Thyroid gland (tissue), 4 donors: Measurements from ENCODE around the gene MAP4K5. TPM values are rescaled to one million over a fixed set of nuclear protein-coding genes. Genes with fewer than 3 reads are reported as not detected.

Experiments
- DNase-seq, 2 donors: peaks; one replicate each; pipeline ENCODE4 v3.0.0-alpha.2; 2019
- H3K27ac ChIP-seq, 3 donors: fragments of 200-600 bp; sonication (generic); 1 replicate in 2 of 3; 2 replicates in 1 of 3; pipeline ENCODE4 v1.5.1; 2016 to 2019; ENCODE audit warnings: mild to moderate bottlenecking in 1 of 3, moderate library complexity in 1 of 3
- H3K27me3 ChIP-seq: fragments of 200-600 bp; sonication (generic); one replicate; pipeline ENCODE4 v1.5.1; 2019
- H3K36me3 ChIP-seq, 2 donors: fragments of 200-600 bp; sonication (generic); one replicate each; pipeline ENCODE4 v1.5.1; 2016 to 2019
- H3K4me1 ChIP-seq, 2 donors: fragments of 200-600 bp; sonication (generic); one replicate each; pipeline ENCODE4 v1.5.1; 2017 to 2019
- H3K4me3 ChIP-seq, 3 donors: fragments of 200-600 bp; sonication (generic); replicated peaks in 1 of 3; 1 replicate in 2 of 3; 2 replicates in 1 of 3; pipeline ENCODE4 v1.5.1; 2016; ENCODE audit warnings: mild to moderate bottlenecking in 1 of 3
- H3K9me3 ChIP-seq: fragments of 200-600 bp; sonication (generic); one replicate; pipeline ENCODE4 v1.5.1; 2017
- CTCF ChIP-seq, 6 experiments: fragments of 200-600 bp in 3 of 6; fragments of 450-650 bp in 3 of 6; sonication (generic) in 3 of 6; IDR thresholded peaks; one replicate each; pipeline ENCODE4 v1.5.1; 2016 to 2019; ENCODE audit warnings: antibody characterized with exemption in 6 of 6, mild to moderate bottlenecking in 2 of 6, inconsistent platforms in 1 of 6, moderate library complexity in 1 of 6
- POLR2A ChIP-seq, 2 donors: fragments of 450-650 bp; IDR thresholded peaks; one replicate each; pipeline ENCODE4 v1.6.1; 2017; ENCODE audit warnings: antibody characterized with exemption in 2 of 2, mild to moderate bottlenecking in 2 of 2, moderate library complexity in 1 of 2
- WGBS, 2 donors: methylation state at CpG; one replicate each; pipeline ENCODE4 v1.1.5; 2017; 5-methylcytosine and 5-hydroxymethylcytosine counted together
- intact Hi-C: fragments of 100-400 bp; cut with DNase I; formaldehyde crosslinking; loops from one replicate; pipeline ENCODE4 v1.15.1; 2023
- small RNA-seq: library from RNA; depleted of rRNA; stranded (forward); fragments of <200 nt; gene quantifications from one replicate; pipeline ENCODE3, GENCODE V24; 2016
- total RNA-seq, 4 donors: library from RNA; depleted of rRNA; stranded (reverse); fragments of >200 nt; gene quantifications; one replicate each; pipeline ENCODE4 v1.2.3, GENCODE V29; 2016

Gene MAP4K5
- total RNA-seq, 4 donors from 2014 or later, result 139 to 259 (median 153) TPM

GRCh38 chr14:50377550-50378085, 154.8 kb downstream of the MAP4K5 start:
- no peak for DNase-seq
- intact Hi-C loops, result no loop called here
- no peak for TF ChIP-seq POLR2A (IDR thresholded peaks at IDR 0.05)
- TF ChIP-seq CTCF (IDR thresholded peaks at IDR 0.05), result no peak
- H3K4me1 ChIP-seq, result no peaks in the 10 kb centered on the region
- no peak overlapping the region for H3K4me3 ChIP-seq
- H3K27ac ChIP-seq, result no peak overlapping the region
- no peaks in the 10 kb centered on the region for H3K27me3 ChIP-seq
- no peaks in the 10 kb centered on the region for H3K36me3 ChIP-seq
- WGBS, 2 donors, result 86 to 92% methylated on average over 4 of the region's 4 CpGs
- no peaks in the 10 kb centered on the region for H3K9me3 ChIP-seq

- TF ChIP-seq POLR2A (IDR thresholded peaks at IDR 0.05), result no peak
- TF ChIP-seq CTCF (IDR thresholded peaks at IDR 0.05), result no peak
- Histone ChIP-seq H3K27me3 (no peaks in the 10 kb centered on the region), H3K4me1 (no peaks in the 10 kb centered on the region), H3K36me3 (no peaks in the 10 kb centered on the region), H3K27ac (no peak overlapping the region), H3K4me3 (no peak overlapping the region), H3K9me3 (no peaks in the 10 kb centered on the region)
- WGBS, 2 donors, result 97% methylated on average over 5 of the region's 5 CpGs
- no peak for DNase-seq
- intact Hi-C loops, result no loop called here
Observed at GRCh38 chr14:50375760-50376159, 156.6 kb downstream of the MAP4K5 start.

- H3K27ac ChIP-seq, result no peak overlapping the region
- no peak for DNase-seq
- no peak overlapping the region for H3K4me3 ChIP-seq
- no peaks in the 10 kb centered on the region for H3K36me3 ChIP-seq
- no peaks in the 10 kb centered on the region for H3K27me3 ChIP-seq
- H3K9me3 ChIP-seq, result no peaks in the 10 kb centered on the region
- intact Hi-C loops, result no loop called here
- TF ChIP-seq CTCF (IDR thresholded peaks at IDR 0.05), result no peak
- no peak for TF ChIP-seq POLR2A (IDR thresholded peaks at IDR 0.05)
- H3K4me1 ChIP-seq, result no peaks in the 10 kb centered on the region
- 79 to 95% methylated on average over 3 of the region's 3 CpGs for WGBS, 2 donors
Observed at GRCh38 chr14:50373959-50374358, 158.4 kb downstream of the MAP4K5 start.

GRCh38 chr14:50371546-50371945, 160.8 kb downstream of the MAP4K5 start:
- no peak for TF ChIP-seq POLR2A (IDR thresholded peaks at IDR 0.05)
- no peak for TF ChIP-seq CTCF (IDR thresholded peaks at IDR 0.05)
- no peak overlapping the region for H3K27ac ChIP-seq
- no peaks in the 10 kb centered on the region for H3K4me1 ChIP-seq
- DNase-seq, result no peak
- no peak overlapping the region for H3K4me3 ChIP-seq
- no peaks in the 10 kb centered on the region for H3K27me3 ChIP-seq
- intact Hi-C loops, result no loop called here
- WGBS, 2 donors, result 93 to 96% methylated on average over 3 to 4 of the region's 4 CpGs
- no peaks in the 10 kb centered on the region for H3K36me3 ChIP-seq
- H3K9me3 ChIP-seq, result no peaks in the 10 kb centered on the region

Small RNA genes within 50 kb of the gene (small RNA-seq; reads per million reads assigned to genes)
- gene RF00019 (not detected), gene SNRPGP1 (not detected)

Other genes with a start within 250 kb of the MAP4K5 start
- gene L2HGDH, start 220.3 kb downstream of the MAP4K5 start, total RNA-seq, result 10 to 100 TPM in 2 of 4 donors, 1 to 10 TPM in 2; 8.7 to 10.9 (median 9.7) TPM
- 10 to 100 TPM; 15.2 to 44.2 (median 32.8) TPM for gene DMAC2L, start 220.2 kb downstream of the MAP4K5 start, total RNA-seq
- gene CDKL1, start 135.7 kb downstream of the MAP4K5 start, total RNA-seq, result 10 to 100 TPM; 18.6 to 37.9 (median 35.5) TPM
- 1 to 10 TPM; 2.1 to 5.4 (median 4.6) TPM for gene ATL1, start 27.6 kb upstream of the MAP4K5 start, total RNA-seq
- gene SAV1, start 135.7 kb upstream of the MAP4K5 start, total RNA-seq, result 10 to 100 TPM; 40.2 to 72.4 (median 48.6) TPM